LNCAP (cell line): ENCODE measurements around the gene AMOTL2.
A peak's percentile ranks its signal among the peaks of the same experiment; 100 is the strongest.

Experiments used
- CTCF ChIP-seq: fragments of 450-650 bp; IDR thresholded peaks from 2 replicates; pipeline ENCODE4 v1.5.1; 2017; ENCODE audit warnings: mild to moderate bottlenecking

AMOTL2 gene

DNA sequence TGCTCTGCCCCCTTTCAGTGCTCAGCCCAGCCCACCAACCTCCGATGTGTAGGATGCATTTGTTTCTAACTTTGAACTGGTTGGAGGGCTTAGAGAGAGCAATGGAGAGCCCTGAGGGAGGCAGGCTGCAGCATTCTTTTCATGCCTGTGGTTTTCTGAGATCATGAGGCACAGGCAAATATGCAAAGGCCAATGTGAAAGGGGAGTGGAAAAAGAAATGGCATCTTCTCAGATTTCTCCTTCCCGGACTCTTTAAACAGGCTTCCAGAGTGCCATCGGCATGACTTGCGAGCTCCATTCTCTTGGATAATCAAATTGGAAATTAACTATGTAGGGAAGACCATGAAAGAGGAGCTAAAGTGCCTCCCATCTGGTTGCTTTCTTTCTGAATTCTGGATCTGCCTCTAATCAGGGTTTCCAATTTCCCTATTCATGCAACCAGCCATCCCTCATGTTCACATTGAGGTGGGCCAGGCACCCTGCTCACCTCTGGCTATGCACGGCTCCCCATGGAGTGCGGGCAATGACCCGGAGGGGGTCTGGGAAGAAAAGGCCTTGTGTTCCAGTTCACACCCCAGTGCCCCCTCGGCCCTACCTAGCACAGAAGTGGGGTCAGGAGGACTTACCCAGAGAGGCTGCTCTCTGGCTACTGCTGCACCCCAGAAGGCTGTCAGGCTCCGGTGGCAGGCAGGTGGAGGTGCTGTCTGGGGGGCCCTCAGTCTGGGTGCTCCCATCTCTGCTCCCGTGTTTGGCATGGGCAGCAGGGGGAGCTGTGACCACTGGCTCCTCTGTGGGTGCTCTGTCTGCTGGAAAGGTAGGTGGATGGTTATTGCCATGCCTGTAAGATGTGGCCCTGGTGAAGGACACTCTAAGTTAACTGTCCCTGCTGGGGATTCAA, 16.1 kb downstream of the AMOTL2 start:
- peak; percentile 23; the same call in 1 of the 2 replicates for TF ChIP-seq CTCF

- no peak for TF ChIP-seq CTCF
Measured at GRCh38 chr3:134357261-134357913, 16.9 kb downstream of the AMOTL2 start.

DNA sequence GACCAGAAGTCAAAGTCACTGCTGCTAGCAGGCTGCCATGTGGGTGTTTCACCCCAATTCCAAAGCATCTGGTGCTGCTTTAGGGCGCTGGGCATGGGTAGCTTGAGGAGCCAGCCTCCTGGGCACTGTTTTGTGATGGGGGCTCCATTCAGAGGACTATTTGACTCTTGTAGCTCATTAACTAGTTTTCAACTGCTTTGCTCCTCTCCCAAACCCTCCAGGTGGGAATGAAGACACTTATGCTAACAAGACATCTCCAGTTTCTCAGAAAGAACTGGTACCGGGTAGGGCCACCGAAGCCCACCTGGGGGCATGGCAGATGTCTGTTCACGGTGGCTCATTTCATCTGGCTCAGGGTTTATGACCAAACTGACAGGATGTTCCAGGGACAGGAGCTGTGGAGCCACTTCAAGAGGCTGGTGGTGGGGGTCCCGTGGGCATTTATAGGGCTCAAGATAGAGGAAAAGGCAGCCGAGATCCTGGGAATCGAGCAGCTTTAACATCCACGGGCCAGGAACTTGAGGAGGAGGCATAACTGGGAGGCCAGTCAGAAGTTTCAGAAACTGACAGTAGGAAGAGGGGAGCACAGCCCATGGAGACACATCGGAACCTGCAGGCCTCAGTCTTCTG, 17.7 kb downstream of the AMOTL2 start:
- TF ChIP-seq CTCF = no peak

- no peak for TF ChIP-seq CTCF
Measured at GRCh38 chr3:134355416-134355815, 18.8 kb downstream of the AMOTL2 start.

DNA sequence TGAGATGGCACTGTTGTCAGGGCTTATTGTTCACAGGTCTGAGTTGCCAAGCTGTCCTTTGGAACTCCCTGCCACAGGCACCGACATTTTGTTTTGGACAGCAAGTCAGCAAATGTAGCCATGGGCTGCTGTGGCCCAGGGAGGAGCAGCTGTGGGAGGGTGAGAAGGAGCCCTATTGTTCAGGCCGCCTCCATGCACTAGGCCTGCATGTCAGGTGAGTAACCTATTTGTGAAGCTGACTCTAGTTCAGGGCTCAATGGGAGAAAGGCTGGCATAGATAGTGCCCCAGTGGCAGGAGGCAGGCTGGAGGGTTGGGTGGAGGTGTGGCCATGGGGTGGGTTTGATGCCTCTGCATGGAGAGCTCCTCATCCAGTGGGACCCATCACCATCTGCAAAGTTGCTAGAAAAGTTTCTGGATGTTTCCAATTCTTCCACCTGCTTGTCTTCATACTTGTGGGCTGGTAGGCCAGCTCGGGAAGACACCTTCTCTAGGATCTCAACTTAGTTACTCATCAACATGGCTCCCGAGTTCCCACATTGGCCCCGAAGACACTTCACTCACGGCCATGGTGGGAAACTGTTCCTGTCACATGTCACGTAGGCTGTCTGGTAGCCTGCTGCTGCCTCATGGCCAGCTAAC, 19.5 kb downstream of the AMOTL2 start:
- TF ChIP-seq CTCF = no peak

DNA sequence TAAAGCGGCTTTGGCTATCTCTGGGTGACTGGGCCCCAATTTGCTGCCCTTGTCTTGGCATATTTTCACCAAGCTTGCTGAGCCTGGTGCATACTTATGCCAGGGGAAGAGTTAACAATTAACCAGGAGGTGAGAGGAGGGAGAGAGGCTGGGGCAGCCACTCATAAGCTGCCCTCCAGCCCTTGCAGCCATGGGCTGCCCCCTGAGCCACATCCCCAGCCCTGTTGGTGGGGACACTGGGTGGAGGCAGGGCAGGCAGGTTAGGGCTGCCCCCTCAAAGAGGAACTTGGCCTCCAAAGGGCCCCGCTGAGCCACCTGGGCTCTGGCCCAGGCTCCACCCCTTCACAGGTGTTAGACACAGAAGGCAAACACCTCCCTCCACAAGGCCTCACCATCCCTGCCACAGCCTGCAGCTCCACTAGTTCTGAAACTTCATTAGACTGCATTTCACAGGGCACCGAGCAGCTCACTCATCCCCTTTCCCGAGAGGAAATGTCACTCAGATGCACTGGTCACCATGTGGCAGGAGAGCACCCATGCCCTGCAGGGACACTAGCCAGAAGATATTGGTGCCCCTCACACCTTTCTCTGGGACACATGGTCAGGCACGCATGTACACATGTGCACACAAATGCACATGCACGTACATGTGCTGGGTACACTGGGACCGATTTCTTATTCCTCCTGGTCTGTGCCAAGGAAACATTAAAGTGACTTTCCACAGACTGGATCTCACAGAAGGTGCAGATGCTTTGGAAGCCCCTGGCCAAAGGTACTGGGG, 20.2 kb downstream of the AMOTL2 start:
- TF ChIP-seq CTCF = no peak
